NCI-H187 (cell line): Measurements from ENCODE around the gene NUB1.

ENCODE experiments used
- DNase-seq, 2 experiments: peaks; one replicate each; lab custom pipeline; 2025; lab: John Stamatoyannopoulos, UW

The NUB1 gene

DNA sequence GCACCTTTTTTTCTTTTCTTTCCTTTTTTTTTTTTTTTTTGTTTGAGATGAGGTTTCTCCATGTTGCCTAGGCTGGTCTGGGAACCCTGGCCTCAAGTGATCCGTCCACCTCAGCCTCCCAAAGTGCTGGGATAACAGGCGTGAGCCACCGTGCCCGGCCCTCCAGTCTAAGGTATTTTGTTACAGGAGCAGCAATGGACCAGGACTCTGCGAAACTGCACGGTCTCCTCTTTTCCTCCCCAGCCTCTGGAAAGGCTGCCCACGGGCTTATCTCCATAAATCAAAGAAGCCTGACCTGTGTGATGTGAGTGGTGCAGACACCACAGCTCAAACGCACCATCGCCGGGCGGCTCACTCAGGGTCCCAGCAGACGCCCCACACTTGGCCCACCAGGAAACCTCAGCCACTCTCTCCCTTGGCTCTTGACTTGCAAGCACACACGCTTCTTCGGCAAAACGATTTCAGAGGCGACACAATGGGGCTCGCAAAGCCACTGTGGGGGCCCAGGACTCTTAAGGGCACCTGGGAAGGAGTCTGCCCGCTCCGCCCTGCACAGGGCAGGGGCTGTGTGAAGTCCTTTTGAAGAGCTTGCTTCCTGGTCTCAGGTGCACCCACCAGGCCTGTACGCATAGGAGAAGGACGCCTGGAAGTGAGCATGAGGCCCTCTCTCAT is 47.6 kb downstream of the NUB1 start:
- no peak for DNase-seq

GRCh38 chr7:151389768-151390597 is 48.4 kb downstream of the NUB1 start:
- DNase-seq: no peak

- no peak for DNase-seq
Observed at GRCh38 chr7:151390598-151391357, 49.2 kb downstream of the NUB1 start.

GRCh38 chr7:151391358-151391730 is 49.7 kb downstream of the NUB1 start:
- DNase-seq: no peak

- DNase-seq: no peak
Observed at GRCh38 chr7:151392002-151392401, 50.4 kb downstream of the NUB1 start.

- DNase-seq: no peak
Observed at GRCh38 chr7:151392426-151392825, 50.8 kb downstream of the NUB1 start.

DNA sequence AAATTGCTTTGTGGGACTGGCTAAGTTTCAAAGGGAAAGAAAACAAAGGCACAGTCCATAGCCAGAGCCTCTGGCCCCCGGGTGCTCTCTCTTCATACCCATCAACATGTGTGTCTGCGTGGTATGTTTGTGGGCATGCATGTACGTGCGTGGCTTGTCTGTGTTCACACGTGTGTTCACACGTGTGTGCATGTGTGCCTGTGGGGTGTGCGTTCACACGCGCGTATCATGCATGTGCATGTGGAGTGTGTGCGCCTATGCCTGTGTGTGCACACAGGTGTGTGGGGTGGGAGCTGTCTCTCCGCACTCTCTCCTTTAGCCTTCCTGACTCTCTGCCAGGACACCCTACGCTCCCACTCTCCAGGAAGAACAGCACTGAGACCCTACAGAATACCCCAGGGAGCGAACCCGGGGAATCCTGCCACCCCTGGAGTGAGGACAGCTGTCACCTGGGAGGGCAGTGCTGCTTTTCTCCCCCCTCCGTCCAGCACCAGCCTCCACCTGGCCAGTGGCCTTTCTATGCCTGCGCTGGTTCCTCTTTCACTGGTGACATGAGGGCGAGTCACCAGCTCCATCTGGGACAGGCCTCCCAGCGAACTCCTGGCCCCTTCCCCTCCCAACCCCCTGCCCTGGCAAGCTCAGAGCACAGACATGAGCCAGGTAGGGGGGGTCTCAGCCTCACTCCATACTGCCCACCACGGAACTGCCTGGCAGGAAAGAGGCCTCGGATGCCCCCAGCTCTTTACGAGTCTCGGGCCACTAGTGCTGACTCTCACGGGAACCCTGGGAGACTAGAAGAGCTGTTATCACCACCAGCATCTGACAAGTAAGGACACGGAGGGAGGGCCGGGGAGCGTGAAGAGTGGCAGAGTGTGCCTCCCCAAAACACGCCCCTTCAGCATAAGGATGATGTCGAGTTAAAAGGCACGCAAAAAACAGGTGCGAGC is 51.7 kb downstream of the NUB1 start:
- no peak for DNase-seq

DNA sequence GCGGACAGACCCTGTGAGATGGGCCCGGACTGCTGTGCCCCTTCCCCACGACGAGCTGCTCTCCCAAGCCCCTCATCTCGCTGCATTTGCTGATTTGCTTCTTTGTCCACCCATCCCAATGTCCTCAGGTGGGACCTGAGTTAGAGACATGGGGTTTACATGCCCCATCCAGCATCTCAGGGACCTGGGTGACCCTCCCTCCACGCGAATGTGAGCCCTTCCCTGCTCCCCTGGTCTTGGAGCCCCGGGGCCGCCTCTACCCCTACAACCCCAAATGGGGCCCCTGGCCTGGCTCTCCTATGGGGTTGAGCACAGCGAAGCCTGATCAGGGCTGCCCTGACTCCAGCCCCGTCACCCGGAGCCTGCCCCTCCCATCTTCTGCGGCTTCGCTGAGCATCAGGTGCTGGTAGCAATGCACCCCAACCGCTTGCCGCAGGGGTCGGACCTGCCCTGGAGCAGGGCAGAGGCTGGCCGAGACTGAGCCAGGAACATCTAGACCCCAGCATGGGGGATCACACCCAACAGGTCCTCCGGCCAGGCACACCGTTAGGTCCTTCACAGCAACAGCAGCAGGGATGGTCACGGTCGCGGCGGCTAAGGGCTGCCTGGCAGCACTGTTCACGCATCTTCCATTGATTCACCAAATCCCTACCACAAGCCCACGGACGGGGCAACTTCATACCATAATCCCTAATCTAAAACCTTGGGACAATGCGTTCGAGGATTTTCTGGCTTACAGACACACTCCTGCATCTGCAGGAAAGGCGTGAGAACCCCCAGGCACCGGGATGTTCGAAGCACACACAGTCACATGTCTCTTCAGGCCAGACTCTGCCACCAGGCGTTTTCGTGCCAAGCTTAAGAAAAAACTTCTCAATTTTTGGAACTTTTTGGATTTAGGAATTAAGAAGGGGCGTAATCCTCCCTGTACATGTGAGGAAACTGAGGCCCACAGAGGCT is 52.7 kb downstream of the NUB1 start:
- no peak for DNase-seq

DNA sequence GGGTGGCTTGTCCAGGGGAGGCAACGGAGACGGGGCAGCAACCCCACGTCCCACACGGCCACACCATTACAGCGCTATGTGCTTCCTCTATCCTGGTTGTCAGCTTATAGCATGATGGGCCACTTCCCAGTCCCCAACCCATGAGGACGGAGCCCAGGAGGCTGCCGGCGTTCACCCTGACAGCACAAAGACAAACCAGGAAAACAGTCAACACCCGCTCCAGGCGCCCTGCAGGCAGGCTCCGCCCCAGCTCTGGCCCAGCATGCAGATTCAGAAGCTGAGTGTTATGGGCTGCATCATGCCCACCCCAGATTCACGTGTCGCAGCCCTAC is 53.4 kb downstream of the NUB1 start:
- DNase-seq: no peak

GRCh38 chr7:151396328-151396970 is 54.8 kb downstream of the NUB1 start:
- DNase-seq: no peak

- DNase-seq: no peak
Observed at GRCh38 chr7:151397026-151397425, 55.4 kb downstream of the NUB1 start.

DNA sequence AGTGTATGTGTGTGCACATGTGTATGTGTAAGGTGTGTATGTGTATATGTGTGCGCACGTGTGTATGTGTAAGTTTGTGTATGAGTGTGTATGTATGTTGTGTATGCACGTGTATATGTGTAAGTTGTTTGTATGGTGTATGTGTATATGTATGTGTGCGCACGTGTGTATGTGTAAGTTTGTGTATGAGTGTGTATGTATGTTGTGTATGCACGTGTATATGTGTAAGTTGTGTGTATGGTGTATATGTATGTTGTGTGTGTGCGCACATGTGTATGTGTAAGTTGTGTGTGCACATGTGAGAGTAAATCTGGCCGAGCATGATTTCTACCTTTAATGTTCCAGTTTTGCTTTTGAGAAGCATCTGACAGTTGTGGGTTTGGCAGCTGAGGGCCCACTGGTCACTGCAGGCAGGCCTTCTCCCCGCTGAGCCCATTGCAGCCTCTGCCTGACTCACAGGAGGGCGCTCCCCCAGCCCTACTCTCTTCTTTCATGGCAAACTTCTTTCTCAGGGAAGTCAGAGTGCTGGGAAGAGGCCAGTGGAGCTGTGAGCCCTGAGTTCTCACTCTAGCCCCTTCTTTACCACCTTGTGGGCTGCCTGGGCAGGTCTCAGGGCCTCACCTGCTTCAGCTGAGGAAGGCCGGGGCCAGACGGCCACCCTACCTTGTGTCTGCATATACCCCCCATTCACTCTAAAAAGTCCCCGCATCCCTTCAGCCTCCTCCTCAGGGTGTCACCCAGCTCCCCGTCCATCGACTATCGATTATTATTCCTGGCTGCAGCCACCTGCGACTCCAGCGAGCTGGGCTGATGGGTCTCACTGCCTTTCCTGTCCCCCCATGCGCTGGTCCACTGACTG is 57.1 kb downstream of the NUB1 start:
- DNase-seq: no peak

GRCh38 chr7:151399305-151399601 is 57.6 kb downstream of the NUB1 start:
- no peak for DNase-seq

DNA sequence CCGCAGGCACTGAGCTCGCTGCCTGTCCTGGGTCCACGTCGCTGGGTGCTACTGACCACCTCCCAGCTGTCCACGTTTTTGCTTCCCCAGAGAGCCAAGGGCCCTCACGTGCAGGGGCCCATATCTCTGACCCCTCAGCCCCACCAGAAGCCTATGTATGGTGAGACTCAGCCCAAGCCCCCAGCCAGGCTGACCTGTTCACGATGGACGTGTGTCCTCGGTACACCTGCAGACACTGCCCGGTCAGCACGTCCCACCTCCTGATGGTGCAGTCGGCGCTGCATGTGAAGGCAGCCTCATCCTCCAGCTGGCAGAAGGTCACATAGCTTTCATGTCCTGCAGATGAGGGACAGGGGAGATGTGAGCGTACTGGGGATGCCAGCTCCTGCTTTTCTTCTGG is 58.3 kb downstream of the NUB1 start:
- no peak for DNase-seq

- no peak for DNase-seq
Observed at GRCh38 chr7:151400626-151401315, 59.2 kb downstream of the NUB1 start.

DNA sequence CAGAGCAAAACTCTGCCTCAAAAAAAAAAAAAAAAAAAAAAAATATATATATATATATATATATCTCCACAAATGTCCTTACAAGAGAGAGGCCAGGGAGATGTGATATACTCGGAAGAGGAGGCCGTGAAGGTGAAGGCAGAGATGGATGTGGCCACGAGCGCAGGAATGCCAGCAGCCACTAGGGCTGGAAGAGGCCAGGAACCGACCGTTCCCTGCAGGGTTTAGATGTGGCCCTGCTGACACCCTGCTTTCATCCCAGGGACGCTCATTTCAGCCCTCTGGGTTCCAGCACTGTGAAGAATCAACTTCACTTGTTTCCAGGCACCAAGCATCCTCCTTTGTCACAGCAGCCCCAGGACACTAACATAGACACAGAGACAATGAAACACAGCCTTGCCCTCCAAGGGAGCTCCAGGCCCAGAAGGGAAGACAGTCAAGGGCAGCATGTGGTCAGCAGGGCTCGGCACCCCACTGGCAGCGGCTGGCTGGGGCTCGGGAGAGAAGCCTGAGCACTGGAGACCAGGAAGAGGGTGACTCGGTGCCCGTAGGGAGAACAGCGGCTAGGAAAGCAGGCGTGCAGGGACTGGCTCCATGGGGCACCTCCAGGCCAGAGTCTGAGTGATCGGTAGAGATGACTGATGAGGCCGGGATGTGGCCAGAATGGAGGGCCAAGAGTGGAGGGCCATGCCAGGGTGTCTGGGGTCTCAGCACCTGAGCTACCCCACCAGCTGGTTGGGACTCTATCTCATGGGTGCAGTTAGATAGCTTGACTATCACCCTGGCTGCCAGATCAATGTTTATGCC is 60.6 kb downstream of the NUB1 start:
- no peak for DNase-seq

GRCh38 chr7:151403764-151404163 is 62.2 kb downstream of the NUB1 start:
- DNase-seq: no peak
